ENCODE results near the gene ZBTB9.

The ZBTB9 gene

GRCh38 chr6:33431880-33432541 lies 22.4 kb upstream of the ZBTB9 start:
- Histone ChIP-seq H3K27ac (ENCODE audit: low read depth, low read length) (peak overlapping the region; percentile 98), H3K4me2 (ENCODE audit: low read length) (peak overlapping the region; percentile 71), H4K8ac (ENCODE audit: low read depth, low read length) (peak overlapping the region; percentile 94), H3K4me3 (ENCODE audit: low read length) (no peak overlapping the region), H3K4ac (ENCODE audit: low read depth, low read length) (peak overlapping the region; percentile 87), H3K23ac (ENCODE audit: low read length) (peak overlapping the region; percentile 69), H3K56ac (ENCODE audit: low read length) (peak overlapping the region; percentile 81), H3K9ac (ENCODE audit: low read length) (peak overlapping the region; percentile 71), H3K18ac (ENCODE audit: low read length) (peak overlapping the region; percentile 86), H3K27me3 (ENCODE audit: insufficient read depth, low read length, poor library complexity) (no peaks in the 10 kb centered on the region), H2BK5ac (ENCODE audit: low read length) (peak overlapping the region; percentile 98), H2AK5ac (ENCODE audit: low read length) (peak overlapping the region; percentile 97), H3K36me3 (ENCODE audit: control insufficient read depth, insufficient read depth, low read length) (peaks cover 9% of the 10 kb centered on the region), H3K79me1 (ENCODE audit: low read length) (peaks cover 31% of the 10 kb centered on the region), H4K5ac (ENCODE audit: low read length) (no peak overlapping the region), H2BK120ac (ENCODE audit: low read depth, low read length) (peak overlapping the region; percentile 66), H2BK15ac (replicated peaks; ENCODE audit: low read depth) (no peak overlapping the region), H3K79me2 (ENCODE audit: control insufficient read depth, insufficient read depth, low read length) (peaks cover 44% of the 10 kb centered on the region), H3K4me1 (ENCODE audit: control insufficient read depth, low read depth, low read length) (peaks cover 34% of the 10 kb centered on the region)
- no CpG with 5 or more reads among the region's 12 CpGs for WGBS (ENCODE audit: extremely low coverage, insufficient coverage, low lambda C conversion rate)
- DNase-seq: peak; percentile 39

GRCh38 chr6:33432546-33432945 lies 21.8 kb upstream of the ZBTB9 start:
- peaks cover 40% of the 10 kb centered on the region for H3K79me2 ChIP-seq (ENCODE audit: control insufficient read depth, insufficient read depth, low read length)
- H3K4ac ChIP-seq (ENCODE audit: low read depth, low read length): peak overlapping the region; percentile 87
- H3K4me2 ChIP-seq (ENCODE audit: low read length): peak overlapping the region; percentile 71
- DNase-seq: no peak
- H3K23ac ChIP-seq (ENCODE audit: low read length): no peak overlapping the region
- H3K18ac ChIP-seq (ENCODE audit: low read length): peak overlapping the region; percentile 69
- H4K5ac ChIP-seq (ENCODE audit: low read length): no peak overlapping the region
- peak overlapping the region; percentile 66 for H2BK120ac ChIP-seq (ENCODE audit: low read depth, low read length)
- peaks cover 9% of the 10 kb centered on the region for H3K36me3 ChIP-seq (ENCODE audit: control insufficient read depth, insufficient read depth, low read length)
- H3K9ac ChIP-seq (ENCODE audit: low read length): peak overlapping the region; percentile 71
- no peaks in the 10 kb centered on the region for H3K27me3 ChIP-seq (ENCODE audit: insufficient read depth, low read length, poor library complexity)
- no peak overlapping the region for H2BK15ac ChIP-seq (replicated peaks; ENCODE audit: low read depth)
- peak overlapping the region; percentile 98 for H2BK5ac ChIP-seq (ENCODE audit: low read length)
- peak overlapping the region; percentile 81 for H3K56ac ChIP-seq (ENCODE audit: low read length)
- H3K4me3 ChIP-seq (ENCODE audit: low read length): no peak overlapping the region
- H3K27ac ChIP-seq (ENCODE audit: low read depth, low read length): peak overlapping the region; percentile 98
- no peak overlapping the region for H4K8ac ChIP-seq (ENCODE audit: low read depth, low read length)
- H2AK5ac ChIP-seq (ENCODE audit: low read length): peak overlapping the region; percentile 2
- H3K79me1 ChIP-seq (ENCODE audit: low read length): peaks cover 27% of the 10 kb centered on the region
- peaks cover 30% of the 10 kb centered on the region for H3K4me1 ChIP-seq (ENCODE audit: control insufficient read depth, low read depth, low read length)
- WGBS (ENCODE audit: extremely low coverage, insufficient coverage, low lambda C conversion rate): no CpG with 5 or more reads among the region's 10 CpGs

- Histone ChIP-seq H3K18ac (ENCODE audit: low read length) (peak overlapping the region; percentile 69), H2BK5ac (ENCODE audit: low read length) (peak overlapping the region; percentile 22), H3K27ac (ENCODE audit: low read depth, low read length) (peak overlapping the region; percentile 98), H3K27me3 (ENCODE audit: insufficient read depth, low read length, poor library complexity) (no peaks in the 10 kb centered on the region), H2BK120ac (ENCODE audit: low read depth, low read length) (no peak overlapping the region), H4K8ac (ENCODE audit: low read depth, low read length) (no peak overlapping the region), H3K79me1 (ENCODE audit: low read length) (peaks cover 27% of the 10 kb centered on the region), H4K5ac (ENCODE audit: low read length) (no peak overlapping the region), H3K23ac (ENCODE audit: low read length) (no peak overlapping the region), H3K4me1 (ENCODE audit: control insufficient read depth, low read depth, low read length) (peaks cover 30% of the 10 kb centered on the region), H2BK15ac (replicated peaks; ENCODE audit: low read depth) (no peak overlapping the region), H2AK5ac (ENCODE audit: low read length) (peak overlapping the region; percentile 2), H3K4me3 (ENCODE audit: low read length) (no peak overlapping the region), H3K36me3 (ENCODE audit: control insufficient read depth, insufficient read depth, low read length) (peaks cover 12% of the 10 kb centered on the region), H3K4me2 (ENCODE audit: low read length) (peak overlapping the region; percentile 55), H3K4ac (ENCODE audit: low read depth, low read length) (no peak overlapping the region), H3K56ac (ENCODE audit: low read length) (peak overlapping the region; percentile 81), H3K79me2 (ENCODE audit: control insufficient read depth, insufficient read depth, low read length) (peaks cover 40% of the 10 kb centered on the region), H3K9ac (ENCODE audit: low read length) (peak overlapping the region; percentile 71)
- WGBS (ENCODE audit: extremely low coverage, insufficient coverage, low lambda C conversion rate): no CpG with 5 or more reads among the region's 1 CpG
- DNase-seq: peak; percentile 89
These were observed 21.3 kb upstream of the ZBTB9 start for GRCh38 chr6:33433001-33433543.

GRCh38 chr6:33433544-33434191 lies 20.7 kb upstream of the ZBTB9 start:
- peak overlapping the region; percentile 43 for H3K9ac ChIP-seq (ENCODE audit: low read length)
- peaks cover 22% of the 10 kb centered on the region for H3K79me1 ChIP-seq (ENCODE audit: low read length)
- peaks cover 34% of the 10 kb centered on the region for H3K79me2 ChIP-seq (ENCODE audit: control insufficient read depth, insufficient read depth, low read length)
- no CpG with 5 or more reads among the region's 17 CpGs for WGBS (ENCODE audit: extremely low coverage, insufficient coverage, low lambda C conversion rate)
- peak overlapping the region; percentile 98 for H3K27ac ChIP-seq (ENCODE audit: low read depth, low read length)
- peaks cover 16% of the 10 kb centered on the region for H3K36me3 ChIP-seq (ENCODE audit: control insufficient read depth, insufficient read depth, low read length)
- H4K5ac ChIP-seq (ENCODE audit: low read length): no peak overlapping the region
- H3K4me2 ChIP-seq (ENCODE audit: low read length): peak overlapping the region; percentile 55
- no peak overlapping the region for H3K4ac ChIP-seq (ENCODE audit: low read depth, low read length)
- H3K4me3 ChIP-seq (ENCODE audit: low read length): no peak overlapping the region
- peak overlapping the region; percentile 81 for H3K56ac ChIP-seq (ENCODE audit: low read length)
- no peak overlapping the region for H2AK5ac ChIP-seq (ENCODE audit: low read length)
- H3K23ac ChIP-seq (ENCODE audit: low read length): no peak overlapping the region
- DNase-seq: peak; percentile 66
- H3K18ac ChIP-seq (ENCODE audit: low read length): no peak overlapping the region
- H2BK120ac ChIP-seq (ENCODE audit: low read depth, low read length): no peak overlapping the region
- H3K4me1 ChIP-seq (ENCODE audit: control insufficient read depth, low read depth, low read length): peaks cover 26% of the 10 kb centered on the region
- peak overlapping the region; percentile 22 for H2BK5ac ChIP-seq (ENCODE audit: low read length)
- H3K27me3 ChIP-seq (ENCODE audit: insufficient read depth, low read length, poor library complexity): no peaks in the 10 kb centered on the region
- H4K8ac ChIP-seq (ENCODE audit: low read depth, low read length): no peak overlapping the region
- H2BK15ac ChIP-seq (replicated peaks; ENCODE audit: low read depth): no peak overlapping the region

- Histone ChIP-seq H3K9ac (ENCODE audit: low read length) (no peak overlapping the region), H3K79me2 (ENCODE audit: control insufficient read depth, insufficient read depth, low read length) (peaks cover 22% of the 10 kb centered on the region), H3K79me1 (ENCODE audit: low read length) (peaks cover 18% of the 10 kb centered on the region), H4K5ac (ENCODE audit: low read length) (no peak overlapping the region), H3K4me3 (ENCODE audit: low read length) (no peak overlapping the region), H3K27ac (ENCODE audit: low read depth, low read length) (no peak overlapping the region), H3K4me2 (ENCODE audit: low read length) (no peak overlapping the region), H3K4me1 (ENCODE audit: control insufficient read depth, low read depth, low read length) (peaks cover 24% of the 10 kb centered on the region), H2BK120ac (ENCODE audit: low read depth, low read length) (no peak overlapping the region), H3K18ac (ENCODE audit: low read length) (no peak overlapping the region), H3K36me3 (ENCODE audit: control insufficient read depth, insufficient read depth, low read length) (peaks cover 21% of the 10 kb centered on the region), H2BK5ac (ENCODE audit: low read length) (no peak overlapping the region), H3K4ac (ENCODE audit: low read depth, low read length) (no peak overlapping the region), H3K56ac (ENCODE audit: low read length) (no peak overlapping the region), H2AK5ac (ENCODE audit: low read length) (no peak overlapping the region), H2BK15ac (replicated peaks; ENCODE audit: low read depth) (no peak overlapping the region), H3K23ac (ENCODE audit: low read length) (no peak overlapping the region), H3K27me3 (ENCODE audit: insufficient read depth, low read length, poor library complexity) (no peaks in the 10 kb centered on the region), H4K8ac (ENCODE audit: low read depth, low read length) (no peak overlapping the region)
- WGBS (ENCODE audit: extremely low coverage, insufficient coverage, low lambda C conversion rate): no CpG with 5 or more reads among the region's 4 CpGs
- no peak for DNase-seq
These were observed 19.4 kb upstream of the ZBTB9 start for GRCh38 chr6:33434961-33435360.

Measured in mesendoderm (in vitro differentiated cells).